MCF 10A (cell line): ENCODE data around the gene CRYBG3. TPM values are rescaled to one million over a fixed set of nuclear protein-coding genes. Genes with fewer than 3 reads are reported as not detected.

Source experiments
- BruUV-seq: library from RNA; stranded (reverse); fragments of 400-500 nt; replicated peaks from 2 replicates; lab custom pipeline; 2021; lab: Mats Ljungman, UMichigan
- CTCF ChIA-PET: fragments of 300-600 bp; sonication (Branson Sonifier 250); formaldehyde crosslinking; extraction: SDS; loops from one replicate; lab custom pipeline; 2021; ENCODE audit warnings: antibody characterized with exemption, inconsistent platforms; lab: Yijun Ruan, JAX
- POLR2A ChIA-PET: fragments of 300-600, 350-650 bp; sonication (Branson Sonifier 250); formaldehyde crosslinking; extraction: SDS; loops from one replicate; lab custom pipeline; 2020; ENCODE audit warnings: antibody characterized with exemption, inconsistent platforms; lab: Yijun Ruan, JAX
- DNase-seq: peaks from one replicate; pipeline ENCODE4 v3.0.0-alpha.2; 2018; ENCODE audit not compliant: unreplicated experiment
- H3K27ac Mint-ChIP-seq: one replicate; pipeline ENCODE4 v1.8.0; 2022; ENCODE audit warnings: mild to moderate bottlenecking, low read depth, mixed read lengths; ENCODE audit not compliant: unreplicated experiment
- H3K27me3 Mint-ChIP-seq: one replicate; pipeline ENCODE4 v1.8.0; 2022; ENCODE audit warnings: mixed read lengths; ENCODE audit not compliant: insufficient read depth, unreplicated experiment
- H3K36me3 Mint-ChIP-seq: one replicate; pipeline ENCODE4 v1.8.0; 2022; ENCODE audit warnings: mild to moderate bottlenecking, moderate library complexity, mixed read lengths; ENCODE audit not compliant: insufficient read depth, unreplicated experiment
- H3K4me1 Mint-ChIP-seq: one replicate; pipeline ENCODE4 v1.8.0; 2022; ENCODE audit warnings: mixed read lengths; ENCODE audit not compliant: insufficient read depth, unreplicated experiment
- H3K4me3 Mint-ChIP-seq: one replicate; pipeline ENCODE4 v1.8.0; 2022; ENCODE audit warnings: mild to moderate bottlenecking, moderate library complexity, mixed read lengths; ENCODE audit not compliant: unreplicated experiment
- H3K9me3 Mint-ChIP-seq: one replicate; pipeline ENCODE4 v1.8.0; 2022; ENCODE audit warnings: mixed read lengths; ENCODE audit not compliant: unreplicated experiment
- intact Hi-C: fragments of 100-400 bp; cut with micrococcal nuclease; formaldehyde crosslinking; loops from 2 replicates; pipeline ENCODE4 v1.14.1; 2022
- total RNA-seq: library from RNA; stranded (reverse); gene quantifications from 2 replicates; pipeline ENCODE4 v1.2.3, GENCODE V29; 2022
- TF ChIP-seq, protein P1 (sequence below): fragments of 200-600 bp; IDR thresholded peaks from one replicate; pipeline ENCODE4 v1.8.0; 2022; ENCODE audit warnings: antibody characterized with exemption, mild to moderate bottlenecking; ENCODE audit not compliant: unreplicated experiment

CRYBG3 gene
- total RNA-seq, 1 experiment from 2014 or later: 7.2 TPM

DNA sequence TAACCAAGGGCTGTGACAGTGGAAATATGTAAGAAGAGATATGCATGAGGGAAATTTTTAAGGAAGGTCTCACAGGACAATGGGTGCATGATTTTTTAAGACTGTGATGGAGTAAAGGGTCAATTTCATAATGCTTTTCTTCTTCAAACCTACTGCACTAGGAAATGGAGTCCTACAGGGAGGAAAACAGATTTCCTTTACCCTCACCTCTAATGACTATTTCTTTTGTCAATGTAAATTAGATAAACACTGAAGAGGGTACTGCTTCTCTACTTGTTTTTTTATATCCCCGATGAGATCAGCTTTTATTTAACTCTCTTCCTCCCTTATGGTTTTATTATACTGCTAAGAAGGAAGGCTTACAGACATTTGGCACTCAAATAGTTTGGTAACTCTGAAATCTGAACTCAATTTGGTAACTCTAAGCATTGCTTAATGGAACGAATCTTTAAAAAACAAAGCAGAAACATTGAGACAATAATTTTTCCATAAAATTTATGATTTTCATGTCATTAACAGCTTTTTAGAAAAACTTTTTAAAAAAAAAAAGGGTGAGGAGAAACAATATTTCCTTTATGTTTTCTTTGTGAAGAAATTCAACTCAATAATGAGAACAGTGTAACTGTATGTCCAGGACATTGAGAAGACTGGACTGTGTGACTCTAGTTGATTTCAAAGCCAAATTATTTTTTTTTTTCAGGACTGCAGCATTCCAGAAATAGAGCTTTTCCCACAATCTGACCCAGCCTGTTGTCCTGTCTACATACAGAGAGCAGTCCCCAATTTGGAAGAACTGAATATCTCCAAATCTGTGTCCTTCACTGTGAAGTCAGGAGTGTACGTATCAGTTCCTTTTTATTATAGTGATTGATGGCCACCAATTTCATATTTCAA lies 64.4 kb downstream of the CRYBG3 start:
- Mint-ChIP-seq H3K9me3 (no peaks in the 10 kb centered on the region), H3K27me3 (no peaks in the 10 kb centered on the region), H3K27ac (no peak overlapping the region), H3K36me3 (peaks cover 5% of the 10 kb centered on the region), H3K4me1 (peaks cover 20% of the 10 kb centered on the region), H3K4me3 (no peak overlapping the region)
- BruUV-seq: no TSS peak
- CTCF ChIA-PET: no interaction called here
- POLR2A ChIA-PET: interaction anchor here (0.8 to 1.6 kb wide), 3 partner anchors 12 to 64 kb away, joined by 3 to 5 read pairs (median 5); partner anchors contain the start of gene CRYBG3
- intact Hi-C loops: no loop called here
- TF ChIP-seq, protein P1, sequence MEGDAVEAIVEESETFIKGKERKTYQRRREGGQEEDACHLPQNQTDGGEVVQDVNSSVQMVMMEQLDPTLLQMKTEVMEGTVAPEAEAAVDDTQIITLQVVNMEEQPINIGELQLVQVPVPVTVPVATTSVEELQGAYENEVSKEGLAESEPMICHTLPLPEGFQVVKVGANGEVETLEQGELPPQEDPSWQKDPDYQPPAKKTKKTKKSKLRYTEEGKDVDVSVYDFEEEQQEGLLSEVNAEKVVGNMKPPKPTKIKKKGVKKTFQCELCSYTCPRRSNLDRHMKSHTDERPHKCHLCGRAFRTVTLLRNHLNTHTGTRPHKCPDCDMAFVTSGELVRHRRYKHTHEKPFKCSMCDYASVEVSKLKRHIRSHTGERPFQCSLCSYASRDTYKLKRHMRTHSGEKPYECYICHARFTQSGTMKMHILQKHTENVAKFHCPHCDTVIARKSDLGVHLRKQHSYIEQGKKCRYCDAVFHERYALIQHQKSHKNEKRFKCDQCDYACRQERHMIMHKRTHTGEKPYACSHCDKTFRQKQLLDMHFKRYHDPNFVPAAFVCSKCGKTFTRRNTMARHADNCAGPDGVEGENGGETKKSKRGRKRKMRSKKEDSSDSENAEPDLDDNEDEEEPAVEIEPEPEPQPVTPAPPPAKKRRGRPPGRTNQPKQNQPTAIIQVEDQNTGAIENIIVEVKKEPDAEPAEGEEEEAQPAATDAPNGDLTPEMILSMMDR: no peak
- no peak for DNase-seq

DNA sequence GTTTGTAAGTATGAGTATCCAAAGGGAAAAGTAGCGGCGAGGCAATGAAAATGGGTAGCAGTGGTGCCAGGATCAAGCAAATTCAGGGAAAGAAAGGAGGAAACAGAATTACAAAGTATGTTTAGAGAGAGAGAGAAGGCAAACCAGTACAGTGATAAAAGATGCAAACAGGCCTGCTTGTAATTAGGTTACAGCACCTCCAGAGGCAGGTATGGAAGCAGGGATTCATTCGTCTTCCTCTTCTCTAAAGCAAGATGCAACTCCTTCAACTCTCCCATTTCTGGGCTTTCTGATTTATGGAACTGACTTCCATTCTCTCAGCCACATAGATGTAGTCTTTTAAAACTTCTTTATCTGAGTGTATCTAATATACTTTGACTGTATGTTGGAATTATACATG lies 68.0 kb downstream of the CRYBG3 start:
- POLR2A ChIA-PET: interaction anchor here (1.0 kb wide), 1 partner anchor 26 kb away, joined by 4 read pairs; no protein-coding TSS in a partner anchor
- DNase-seq: no peak
- no TSS peak for BruUV-seq
- CTCF ChIA-PET: interaction anchor here (0.6 kb wide), 1 partner anchor 66 kb away, joined by 4 read pairs; no protein-coding TSS in a partner anchor
- H3K9me3 Mint-ChIP-seq: no peaks in the 10 kb centered on the region
- no peaks in the 10 kb centered on the region for H3K27me3 Mint-ChIP-seq
- H3K27ac Mint-ChIP-seq: no peak overlapping the region
- peaks cover 10% of the 10 kb centered on the region for H3K36me3 Mint-ChIP-seq
- no peaks in the 10 kb centered on the region for H3K4me1 Mint-ChIP-seq
- TF ChIP-seq, protein P1: no peak
- H3K4me3 Mint-ChIP-seq: no peak overlapping the region
- intact Hi-C loops: no loop called here

DNA sequence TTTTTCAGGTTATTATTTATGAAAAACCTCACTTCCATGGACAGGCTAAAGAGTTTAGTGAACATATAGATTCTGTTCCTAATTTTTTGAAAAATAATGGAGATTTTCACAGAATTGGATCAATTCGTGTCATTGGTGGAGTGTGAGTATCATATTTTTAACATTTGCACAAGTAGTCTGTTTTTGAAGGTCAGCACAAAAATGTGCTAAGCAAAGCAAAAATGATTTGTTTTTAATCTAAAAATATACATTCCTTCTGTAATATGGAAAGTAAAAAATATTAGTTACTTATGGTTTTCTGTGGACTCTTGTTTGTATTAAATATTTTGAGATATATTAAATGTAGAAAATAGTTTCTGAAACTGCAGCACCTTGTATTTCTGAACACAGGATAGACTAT lies 71.0 kb downstream of the CRYBG3 start:
- intact Hi-C loops: no loop called here
- no TSS peak for BruUV-seq
- no peaks in the 10 kb centered on the region for H3K4me1 Mint-ChIP-seq

DNA sequence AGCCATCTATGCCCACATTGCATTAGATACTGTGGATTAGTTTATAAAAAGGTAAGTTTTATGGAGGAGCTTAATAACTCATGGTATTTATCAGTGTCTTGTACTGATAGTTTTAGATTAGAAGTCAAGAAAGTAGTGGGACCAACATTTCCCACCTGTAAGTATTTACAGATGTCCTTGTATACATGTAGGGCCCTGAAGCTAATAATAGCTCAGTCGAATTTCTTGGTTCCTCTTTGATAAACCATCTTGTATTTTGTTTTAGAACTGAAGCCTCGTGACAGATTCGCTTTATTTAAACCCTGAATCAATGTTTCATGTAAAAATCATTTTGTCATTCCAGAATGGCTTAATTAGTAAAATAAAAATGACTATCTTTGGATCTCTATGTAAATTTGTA lies 73.4 kb downstream of the CRYBG3 start:
- POLR2A ChIA-PET: interaction anchor here (0.8 to 1.4 kb wide), 2 partner anchors 9 to 23 kb away, joined by 3 to 4 read pairs; no protein-coding TSS in a partner anchor
- CTCF ChIA-PET: interaction anchor here (0.6 to 1.6 kb wide), 4 partner anchors 16 to 103 kb away, joined by 3 to 6 read pairs (median 4); no protein-coding TSS in a partner anchor
- no peak overlapping the region for H3K27ac Mint-ChIP-seq
- H3K4me1 Mint-ChIP-seq: no peaks in the 10 kb centered on the region
- H3K4me3 Mint-ChIP-seq: no peak overlapping the region
- TF ChIP-seq, protein P1: no peak
- no peaks in the 10 kb centered on the region for H3K9me3 Mint-ChIP-seq
- no peak for DNase-seq
- peaks cover 18% of the 10 kb centered on the region for H3K36me3 Mint-ChIP-seq
- intact Hi-C loops: no loop called here
- BruUV-seq: no TSS peak
- H3K27me3 Mint-ChIP-seq: no peaks in the 10 kb centered on the region

More for the DNA sequence above, 71.0 kb downstream of the CRYBG3 start:
- TF ChIP-seq, protein P1: no peak
- Mint-ChIP-seq H3K36me3 (peaks cover 12% of the 10 kb centered on the region), H3K9me3 (no peaks in the 10 kb centered on the region), H3K27ac (no peak overlapping the region), H3K27me3 (no peaks in the 10 kb centered on the region), H3K4me3 (no peak overlapping the region)
- no peak for DNase-seq
- ChIA-PET POLR2A (no interaction called here), CTCF (no interaction called here)
